Measurements from ENCODE around the gene TELO2. TPM values are rescaled to one million over a fixed set of nuclear protein-coding genes. Genes with fewer than 3 reads are reported as not detected.

The TELO2 gene
- total RNA-seq, 1 experiment from 2014 or later = 65.4 TPM

DNA sequence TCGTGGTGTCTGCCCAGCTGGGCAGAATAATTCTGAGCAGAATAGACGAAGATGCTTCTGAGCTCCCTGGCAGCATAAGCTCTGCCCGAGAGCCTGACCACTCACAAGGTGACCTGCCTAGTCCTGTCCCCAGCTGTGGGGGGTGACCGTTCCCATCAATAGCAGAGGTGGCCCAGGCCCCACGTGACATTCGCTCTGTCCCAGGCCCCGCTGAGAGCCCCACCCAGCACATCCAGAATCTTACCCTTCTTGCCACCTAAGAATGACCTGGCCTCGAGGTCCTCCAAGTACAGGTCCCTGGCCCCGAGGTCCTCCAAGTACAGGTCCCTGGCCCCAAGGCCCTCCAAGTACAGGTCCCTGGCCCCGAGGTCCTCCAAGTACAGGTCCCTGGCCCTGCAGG lies 39.6 kb downstream of the TELO2 start:
- Histone ChIP-seq H3K4me1 (ENCODE audit: control insufficient read depth, insufficient read depth, low read length) (no peaks in the 10 kb centered on the region), H3K36me3 (ENCODE audit: control insufficient read depth, insufficient read depth, low read length) (no peaks in the 10 kb centered on the region), H3K4me3 (ENCODE audit: low read depth in 2 of 2, low read length in 2 of 2) (no peak overlapping the region), H3K27me3 (ENCODE audit: control insufficient read depth, insufficient read depth, low read length) (no peaks in the 10 kb centered on the region), H3K9me3 (ENCODE audit: control insufficient read depth, insufficient read depth, low read depth, low read length) (no peaks in the 10 kb centered on the region), H3K27ac (ENCODE audit: low read length) (no peak overlapping the region)
- intact Hi-C loops (cut with micrococcal nuclease; ENCODE audit: unreplicated experiment) (no loop called here), in situ Hi-C loops (cut with HindIII; ENCODE audit: low pct_unique_long_range_greater_than_20kb, low sequenced_read_pairs) (no loop called here)
- ATAC-seq = no peak
- POLR2A ChIA-PET = no interaction called here
- no TSS peak for BruUV-seq (replicated peaks)
- DNase-seq (ENCODE audit: low read depth, low spot score) = no peak
- TF ChIP-seq TCF7L2 (IDR thresholded peaks at IDR 0.05; ENCODE audit: low read depth, low read length) (no peak), SIN3A (IDR thresholded peaks at IDR 0.05; ENCODE audit: borderline replicate concordance, insufficient read depth, low read depth, low read length) (no peak), POLR2AphosphoS5 (IDR thresholded peaks at IDR 0.05; ENCODE audit: low read depth, low read length) (no peak)
- TF ChIP-seq, protein P1, sequence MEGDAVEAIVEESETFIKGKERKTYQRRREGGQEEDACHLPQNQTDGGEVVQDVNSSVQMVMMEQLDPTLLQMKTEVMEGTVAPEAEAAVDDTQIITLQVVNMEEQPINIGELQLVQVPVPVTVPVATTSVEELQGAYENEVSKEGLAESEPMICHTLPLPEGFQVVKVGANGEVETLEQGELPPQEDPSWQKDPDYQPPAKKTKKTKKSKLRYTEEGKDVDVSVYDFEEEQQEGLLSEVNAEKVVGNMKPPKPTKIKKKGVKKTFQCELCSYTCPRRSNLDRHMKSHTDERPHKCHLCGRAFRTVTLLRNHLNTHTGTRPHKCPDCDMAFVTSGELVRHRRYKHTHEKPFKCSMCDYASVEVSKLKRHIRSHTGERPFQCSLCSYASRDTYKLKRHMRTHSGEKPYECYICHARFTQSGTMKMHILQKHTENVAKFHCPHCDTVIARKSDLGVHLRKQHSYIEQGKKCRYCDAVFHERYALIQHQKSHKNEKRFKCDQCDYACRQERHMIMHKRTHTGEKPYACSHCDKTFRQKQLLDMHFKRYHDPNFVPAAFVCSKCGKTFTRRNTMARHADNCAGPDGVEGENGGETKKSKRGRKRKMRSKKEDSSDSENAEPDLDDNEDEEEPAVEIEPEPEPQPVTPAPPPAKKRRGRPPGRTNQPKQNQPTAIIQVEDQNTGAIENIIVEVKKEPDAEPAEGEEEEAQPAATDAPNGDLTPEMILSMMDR (IDR thresholded peaks at IDR 0.05) = no peak
- TF ChIP-seq, protein P2, sequence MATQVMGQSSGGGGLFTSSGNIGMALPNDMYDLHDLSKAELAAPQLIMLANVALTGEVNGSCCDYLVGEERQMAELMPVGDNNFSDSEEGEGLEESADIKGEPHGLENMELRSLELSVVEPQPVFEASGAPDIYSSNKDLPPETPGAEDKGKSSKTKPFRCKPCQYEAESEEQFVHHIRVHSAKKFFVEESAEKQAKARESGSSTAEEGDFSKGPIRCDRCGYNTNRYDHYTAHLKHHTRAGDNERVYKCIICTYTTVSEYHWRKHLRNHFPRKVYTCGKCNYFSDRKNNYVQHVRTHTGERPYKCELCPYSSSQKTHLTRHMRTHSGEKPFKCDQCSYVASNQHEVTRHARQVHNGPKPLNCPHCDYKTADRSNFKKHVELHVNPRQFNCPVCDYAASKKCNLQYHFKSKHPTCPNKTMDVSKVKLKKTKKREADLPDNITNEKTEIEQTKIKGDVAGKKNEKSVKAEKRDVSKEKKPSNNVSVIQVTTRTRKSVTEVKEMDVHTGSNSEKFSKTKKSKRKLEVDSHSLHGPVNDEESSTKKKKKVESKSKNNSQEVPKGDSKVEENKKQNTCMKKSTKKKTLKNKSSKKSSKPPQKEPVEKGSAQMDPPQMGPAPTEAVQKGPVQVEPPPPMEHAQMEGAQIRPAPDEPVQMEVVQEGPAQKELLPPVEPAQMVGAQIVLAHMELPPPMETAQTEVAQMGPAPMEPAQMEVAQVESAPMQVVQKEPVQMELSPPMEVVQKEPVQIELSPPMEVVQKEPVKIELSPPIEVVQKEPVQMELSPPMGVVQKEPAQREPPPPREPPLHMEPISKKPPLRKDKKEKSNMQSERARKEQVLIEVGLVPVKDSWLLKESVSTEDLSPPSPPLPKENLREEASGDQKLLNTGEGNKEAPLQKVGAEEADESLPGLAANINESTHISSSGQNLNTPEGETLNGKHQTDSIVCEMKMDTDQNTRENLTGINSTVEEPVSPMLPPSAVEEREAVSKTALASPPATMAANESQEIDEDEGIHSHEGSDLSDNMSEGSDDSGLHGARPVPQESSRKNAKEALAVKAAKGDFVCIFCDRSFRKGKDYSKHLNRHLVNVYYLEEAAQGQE (IDR thresholded peaks at IDR 0.05; ENCODE audit: insufficient read depth in 1 of 2, low read depth in 2 of 2, low read length in 1 of 2) = no peak
- CTCF ChIA-PET = no interaction called here

DNA sequence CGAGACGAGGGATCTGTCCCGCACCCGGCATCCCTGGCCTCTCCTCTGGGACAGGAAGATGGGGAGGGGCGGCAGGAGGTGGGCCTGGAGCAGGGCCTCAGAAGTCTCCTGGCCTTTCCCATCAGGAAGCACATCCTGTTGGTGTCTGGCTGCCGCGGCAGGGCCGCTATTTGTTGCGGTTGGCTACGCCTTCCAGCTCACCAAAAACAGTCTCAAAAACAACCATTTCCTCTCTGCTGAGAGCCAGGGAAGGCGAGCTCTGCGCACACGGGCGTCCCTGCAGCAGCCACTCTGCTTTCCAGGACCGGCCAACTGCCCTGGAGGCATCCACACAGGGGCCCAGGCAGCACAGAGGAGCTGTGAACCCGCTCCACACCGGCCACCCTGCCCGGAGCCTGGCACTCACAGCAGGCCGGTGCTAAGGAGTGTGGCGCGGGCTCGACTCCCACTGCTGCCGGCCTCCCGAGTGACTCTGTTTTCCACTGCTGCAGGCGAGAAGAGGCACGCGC lies 40.3 kb downstream of the TELO2 start, which contains the start of gene TMEM204:
Gene TMEM204 (plus strand): TSS at position 224 of the 509 bp plus-strand sequence. CDS start 610 bp downstream, outside the sequence.
- intact Hi-C loops (cut with micrococcal nuclease; ENCODE audit: unreplicated experiment) (no loop called here), in situ Hi-C loops (cut with HindIII; ENCODE audit: low pct_unique_long_range_greater_than_20kb, low sequenced_read_pairs) (no loop called here)
- no peaks in the 10 kb centered on the region for H3K9me3 ChIP-seq (ENCODE audit: control insufficient read depth, insufficient read depth, low read depth, low read length)
- H3K4me1 ChIP-seq (ENCODE audit: control insufficient read depth, insufficient read depth, low read length) = no peaks in the 10 kb centered on the region
- CTCF ChIA-PET = interaction anchor here (0.6 kb wide), 1 partner anchor 20 kb away, joined by 3 read pairs; no protein-coding TSS in a partner anchor
- DNase-seq (ENCODE audit: low read depth, low spot score) (no peak), ATAC-seq (no peak; the same call in 1 of the 2 replicates)
- TF ChIP-seq SIN3A (IDR thresholded peaks at IDR 0.05; ENCODE audit: borderline replicate concordance, insufficient read depth, low read depth, low read length) (no peak), TCF7L2 (IDR thresholded peaks at IDR 0.05; ENCODE audit: low read depth, low read length) (no peak), POLR2AphosphoS5 (IDR thresholded peaks at IDR 0.05; ENCODE audit: low read depth, low read length) (no peak)
- TF ChIP-seq, protein P1 (IDR thresholded peaks at IDR 0.05) = no peak
- TF ChIP-seq, protein P2 (IDR thresholded peaks at IDR 0.05; ENCODE audit: insufficient read depth in 1 of 2, low read depth in 2 of 2, low read length in 1 of 2) = no peak
- POLR2A ChIA-PET = no interaction called here
- no peak within 1 kb of the TSS for H3K27ac ChIP-seq (ENCODE audit: low read length)
- BruUV-seq (replicated peaks) = no TSS peak
- H3K4me3 ChIP-seq (ENCODE audit: low read depth in 2 of 2, low read length in 2 of 2) = no peak within 1 kb of the TSS; a peak in 1 of 4 replicates
- H3K27me3 ChIP-seq (ENCODE audit: control insufficient read depth, insufficient read depth, low read length) = no peaks in the 10 kb centered on the region
- H3K36me3 ChIP-seq (ENCODE audit: control insufficient read depth, insufficient read depth, low read length) = no peaks in the 10 kb centered on the region
